Neural cell (in vitro differentiated cells): ENCODE results near the gene RCN1.

Source experiments
- CTCF ChIP-seq: fragments of 450-650 bp; IDR thresholded peaks from 2 replicates; pipeline ENCODE4 v1.5.1; 2014; ENCODE audit warnings: antibody characterized with exemption, mild to moderate bottlenecking, moderate library complexity; ENCODE audit not compliant: poor library complexity, severe bottlenecking
- MXI1 ChIP-seq: fragments of 450-650 bp; conservative IDR thresholded peaks from 2 replicates; pipeline ENCODE4 v1.6.1; 2014; ENCODE audit warnings: antibody characterized with exemption, mild to moderate bottlenecking; ENCODE audit not compliant: poor library complexity, severe bottlenecking
- RAD21 ChIP-seq: fragments of 450-650 bp; conservative IDR thresholded peaks from 2 replicates; pipeline ENCODE4 v1.6.1; 2014; ENCODE audit warnings: antibody characterized with exemption, mild to moderate bottlenecking, moderate library complexity
- SMC3 ChIP-seq: fragments of 450-650 bp; conservative IDR thresholded peaks from 2 replicates; pipeline ENCODE4 v1.6.1; 2014; ENCODE audit warnings: antibody characterized with exemption, mild to moderate bottlenecking, moderate library complexity; ENCODE audit not compliant: poor library complexity

GRCh38 chr11:32137869-32138268 is 47.0 kb downstream of the RCN1 start:
- no peak for TF ChIP-seq CTCF
- TF ChIP-seq SMC3, result no peak
- no peak for TF ChIP-seq MXI1
- TF ChIP-seq RAD21, result no peak
